ENCODE results near the gene SEPSECS.
A peak's percentile ranks its signal among the peaks of the same experiment; 100 is the strongest.

The SEPSECS gene

DNA sequence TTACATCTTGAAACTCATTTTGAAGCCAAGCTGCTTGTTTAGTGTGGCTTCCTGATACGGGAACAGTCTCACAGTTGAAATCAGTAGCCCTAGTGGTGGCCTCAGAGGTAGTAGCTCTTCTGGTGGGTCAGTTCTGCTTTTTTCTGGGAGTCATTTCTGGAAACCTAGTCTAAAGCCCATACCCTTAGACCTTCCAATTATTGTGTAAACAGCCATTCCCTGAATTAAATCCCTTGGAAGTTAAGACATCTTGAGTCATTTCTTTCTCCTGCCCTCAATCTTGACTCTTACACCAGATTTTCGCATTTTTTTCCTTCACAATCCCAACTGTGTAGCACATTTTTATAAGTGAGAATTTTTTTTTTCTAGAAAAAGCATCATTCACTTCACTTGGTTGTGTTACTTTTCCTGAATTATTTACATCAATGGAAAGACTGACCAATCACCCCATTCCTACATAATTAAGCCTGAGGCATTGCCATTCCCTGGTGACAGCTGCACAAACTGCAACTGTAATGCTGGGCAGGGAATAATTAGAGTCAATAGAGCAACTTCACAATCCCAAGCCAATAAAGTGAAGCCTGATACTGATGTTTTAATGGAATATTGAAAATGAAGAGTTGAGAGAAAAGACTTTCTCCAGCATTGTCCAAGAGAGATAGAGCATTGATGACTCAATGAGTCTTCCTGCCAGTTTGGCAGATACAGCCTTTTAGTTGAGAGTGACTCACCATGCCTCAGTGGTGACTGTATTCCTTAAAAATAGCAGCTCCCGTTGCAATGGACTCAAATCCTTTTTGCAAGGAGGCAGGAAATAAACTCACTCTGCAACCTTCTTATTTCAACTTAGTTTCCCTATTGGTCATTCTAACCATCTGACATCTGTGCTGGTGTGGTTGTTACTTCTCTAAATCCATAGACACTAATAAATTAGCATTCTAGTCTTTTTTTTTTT is 13.0 kb upstream of the SEPSECS start:
- Histone ChIP-seq H2AFZ (ENCODE audit: low read length, unreplicated experiment) (peak overlapping the region; percentile 10), H3K27ac (ENCODE audit: low read depth, low read length) (peak overlapping the region; percentile 90), H3K36me3 (ENCODE audit: insufficient read depth, low read length) (no peaks in the 10 kb centered on the region), H3K4me1 (ENCODE audit: control insufficient read depth, insufficient read depth, low read length, unreplicated experiment) (peaks cover 37% of the 10 kb centered on the region), H3K27me3 (ENCODE audit: insufficient read depth, low read length) (no peaks in the 10 kb centered on the region), H3K4me3 (ENCODE audit: low read depth, low read length) (peak overlapping the region; percentile 63), H3K79me2 (ENCODE audit: control insufficient read depth, insufficient read depth, low read length, unreplicated experiment) (no peaks in the 10 kb centered on the region)

DNA sequence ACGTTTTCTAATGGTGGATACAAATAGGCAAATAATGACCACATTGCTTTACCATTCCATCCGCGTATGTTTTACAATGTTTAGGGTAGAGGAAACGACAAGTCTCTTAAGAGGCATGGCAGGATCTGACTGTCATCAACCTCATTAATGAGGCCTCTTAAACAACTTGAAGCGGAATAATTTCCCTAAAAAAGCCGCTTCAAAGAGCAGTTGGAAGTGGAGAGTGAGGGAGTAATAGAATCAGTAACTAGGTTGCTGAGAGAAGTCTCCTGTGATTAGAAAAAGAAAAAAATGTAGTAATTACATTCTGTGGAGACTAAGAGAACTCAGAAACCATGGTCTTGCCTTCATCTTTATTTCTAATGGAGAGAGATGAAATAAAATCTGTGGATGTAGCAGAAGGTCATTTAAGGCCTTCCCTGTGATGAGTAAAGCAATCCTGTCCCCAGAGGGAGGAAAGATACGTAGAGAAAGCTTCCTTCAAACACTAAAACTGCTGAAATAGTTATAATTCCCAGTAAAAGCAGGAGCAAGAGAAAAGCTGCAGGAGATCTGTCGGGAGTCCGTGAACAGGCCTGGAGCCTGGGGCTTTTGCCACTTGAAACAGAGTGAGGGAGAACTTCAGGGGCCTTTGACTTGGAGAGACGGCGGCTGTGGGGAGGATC is 11.1 kb upstream of the SEPSECS start:
- Histone ChIP-seq H3K4me1 (ENCODE audit: control insufficient read depth, insufficient read depth, low read length, unreplicated experiment) (peaks cover 37% of the 10 kb centered on the region), H3K27me3 (ENCODE audit: insufficient read depth, low read length) (no peaks in the 10 kb centered on the region), H2AFZ (ENCODE audit: low read length, unreplicated experiment) (no peak overlapping the region), H3K27ac (ENCODE audit: low read depth, low read length) (peak overlapping the region; percentile 90), H3K36me3 (ENCODE audit: insufficient read depth, low read length) (0 out of 2 replicates have a peak, but pooled peaks cover 7% of the 10 kb centered on the region), H3K79me2 (ENCODE audit: control insufficient read depth, insufficient read depth, low read length, unreplicated experiment) (no peaks in the 10 kb centered on the region), H3K4me3 (ENCODE audit: low read depth, low read length) (no peak overlapping the region)

GRCh38 chr4:25169446-25169845 is 9.2 kb upstream of the SEPSECS start:
- 0 out of 2 replicates have a peak, but pooled peaks cover 7% of the 10 kb centered on the region for H3K36me3 ChIP-seq (ENCODE audit: insufficient read depth, low read length)
- no peaks in the 10 kb centered on the region for H3K79me2 ChIP-seq (ENCODE audit: control insufficient read depth, insufficient read depth, low read length, unreplicated experiment)
- H3K27ac ChIP-seq (ENCODE audit: low read depth, low read length), result no peak overlapping the region
- no peaks in the 10 kb centered on the region for H3K27me3 ChIP-seq (ENCODE audit: insufficient read depth, low read length)
- no peak overlapping the region for H3K4me3 ChIP-seq (ENCODE audit: low read depth, low read length)
- H2AFZ ChIP-seq (ENCODE audit: low read length, unreplicated experiment), result no peak overlapping the region
- peaks cover 33% of the 10 kb centered on the region for H3K4me1 ChIP-seq (ENCODE audit: control insufficient read depth, insufficient read depth, low read length, unreplicated experiment)

- H3K36me3 ChIP-seq (ENCODE audit: insufficient read depth, low read length), result peaks cover 11% of the 10 kb centered on the region; the same call in 1 of the 2 replicates
- no peak overlapping the region for H3K27ac ChIP-seq (ENCODE audit: low read depth, low read length)
- peaks cover 16% of the 10 kb centered on the region for H3K4me1 ChIP-seq (ENCODE audit: control insufficient read depth, insufficient read depth, low read length, unreplicated experiment)
- H2AFZ ChIP-seq (ENCODE audit: low read length, unreplicated experiment), result no peak overlapping the region
- H3K27me3 ChIP-seq (ENCODE audit: insufficient read depth, low read length), result no peaks in the 10 kb centered on the region
- peaks cover 14% of the 10 kb centered on the region for H3K79me2 ChIP-seq (ENCODE audit: control insufficient read depth, insufficient read depth, low read length, unreplicated experiment)
- H3K4me3 ChIP-seq (ENCODE audit: low read depth, low read length), result no peak overlapping the region
Measured at GRCh38 chr4:25165916-25166315, 5.7 kb upstream of the SEPSECS start.

DNA sequence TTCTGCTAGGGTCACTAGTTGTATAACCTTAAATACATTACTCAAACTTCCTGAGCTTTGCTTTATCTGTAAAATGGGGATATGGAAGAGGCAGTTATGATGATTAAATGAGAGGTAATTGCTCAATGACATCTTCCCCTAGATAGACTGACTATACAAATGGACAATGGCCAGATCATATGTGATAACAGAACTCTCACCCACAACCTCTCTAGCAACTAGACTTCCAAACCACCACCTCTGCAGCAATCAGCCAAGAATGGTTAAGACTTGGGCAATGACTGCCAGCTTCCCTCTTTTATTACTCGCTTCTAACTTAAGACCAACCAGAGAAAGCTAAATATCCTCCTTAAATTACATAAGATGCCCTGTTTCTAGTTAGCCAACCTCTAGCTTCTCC is 2.9 kb upstream of the SEPSECS start:
- Histone ChIP-seq H3K27ac (ENCODE audit: low read depth, low read length) (no peak overlapping the region), H3K4me3 (ENCODE audit: low read depth, low read length) (no peak overlapping the region), H3K4me1 (ENCODE audit: control insufficient read depth, insufficient read depth, low read length, unreplicated experiment) (peaks cover 15% of the 10 kb centered on the region), H2AFZ (ENCODE audit: low read length, unreplicated experiment) (no peak overlapping the region), H3K79me2 (ENCODE audit: control insufficient read depth, insufficient read depth, low read length, unreplicated experiment) (peaks cover 18% of the 10 kb centered on the region), H3K27me3 (ENCODE audit: insufficient read depth, low read length) (no peaks in the 10 kb centered on the region), H3K36me3 (ENCODE audit: insufficient read depth, low read length) (peaks cover 11% of the 10 kb centered on the region; the same call in 1 of the 2 replicates)

DNA sequence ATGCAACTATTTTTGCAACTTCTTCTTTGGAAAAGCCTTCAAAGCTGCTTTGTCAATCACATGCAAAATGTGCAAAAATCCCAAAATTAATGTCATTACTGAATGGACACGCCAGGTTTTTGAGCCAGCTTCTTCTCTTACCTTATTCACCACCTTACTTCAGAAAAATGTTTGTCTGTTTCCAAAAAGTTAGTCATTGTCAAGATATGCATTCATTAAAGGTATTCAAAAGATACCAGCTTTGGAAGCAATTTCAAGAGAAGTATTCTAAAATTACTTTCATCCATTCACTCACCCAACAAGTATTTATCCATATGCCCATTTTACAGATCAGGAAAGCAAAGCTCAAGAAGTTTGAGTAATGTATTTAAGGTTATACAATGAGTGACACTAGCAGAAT is 2.3 kb upstream of the SEPSECS start:
- Histone ChIP-seq H3K4me1 (ENCODE audit: control insufficient read depth, insufficient read depth, low read length, unreplicated experiment) (peaks cover 15% of the 10 kb centered on the region), H3K79me2 (ENCODE audit: control insufficient read depth, insufficient read depth, low read length, unreplicated experiment) (peaks cover 18% of the 10 kb centered on the region), H2AFZ (ENCODE audit: low read length, unreplicated experiment) (no peak overlapping the region), H3K27me3 (ENCODE audit: insufficient read depth, low read length) (no peaks in the 10 kb centered on the region), H3K36me3 (ENCODE audit: insufficient read depth, low read length) (peaks cover 11% of the 10 kb centered on the region; the same call in 1 of the 2 replicates), H3K27ac (ENCODE audit: low read depth, low read length) (no peak overlapping the region), H3K4me3 (ENCODE audit: low read depth, low read length) (no peak overlapping the region)

- H3K4me3 ChIP-seq (ENCODE audit: low read depth, low read length), result peak overlapping the region; percentile 81
- H2AFZ ChIP-seq (ENCODE audit: low read length, unreplicated experiment), result peak overlapping the region; percentile 82
- peaks cover 18% of the 10 kb centered on the region for H3K79me2 ChIP-seq (ENCODE audit: control insufficient read depth, insufficient read depth, low read length, unreplicated experiment)
- H3K27ac ChIP-seq (ENCODE audit: low read depth, low read length), result peak overlapping the region; percentile 77
- H3K4me1 ChIP-seq (ENCODE audit: control insufficient read depth, insufficient read depth, low read length, unreplicated experiment), result peaks cover 15% of the 10 kb centered on the region
- no peaks in the 10 kb centered on the region for H3K27me3 ChIP-seq (ENCODE audit: insufficient read depth, low read length)
- H3K36me3 ChIP-seq (ENCODE audit: insufficient read depth, low read length), result peaks cover 7% of the 10 kb centered on the region; the same call in 1 of the 2 replicates
Measured at GRCh38 chr4:25161593-25161950, 1.3 kb upstream of the SEPSECS start.

DNA sequence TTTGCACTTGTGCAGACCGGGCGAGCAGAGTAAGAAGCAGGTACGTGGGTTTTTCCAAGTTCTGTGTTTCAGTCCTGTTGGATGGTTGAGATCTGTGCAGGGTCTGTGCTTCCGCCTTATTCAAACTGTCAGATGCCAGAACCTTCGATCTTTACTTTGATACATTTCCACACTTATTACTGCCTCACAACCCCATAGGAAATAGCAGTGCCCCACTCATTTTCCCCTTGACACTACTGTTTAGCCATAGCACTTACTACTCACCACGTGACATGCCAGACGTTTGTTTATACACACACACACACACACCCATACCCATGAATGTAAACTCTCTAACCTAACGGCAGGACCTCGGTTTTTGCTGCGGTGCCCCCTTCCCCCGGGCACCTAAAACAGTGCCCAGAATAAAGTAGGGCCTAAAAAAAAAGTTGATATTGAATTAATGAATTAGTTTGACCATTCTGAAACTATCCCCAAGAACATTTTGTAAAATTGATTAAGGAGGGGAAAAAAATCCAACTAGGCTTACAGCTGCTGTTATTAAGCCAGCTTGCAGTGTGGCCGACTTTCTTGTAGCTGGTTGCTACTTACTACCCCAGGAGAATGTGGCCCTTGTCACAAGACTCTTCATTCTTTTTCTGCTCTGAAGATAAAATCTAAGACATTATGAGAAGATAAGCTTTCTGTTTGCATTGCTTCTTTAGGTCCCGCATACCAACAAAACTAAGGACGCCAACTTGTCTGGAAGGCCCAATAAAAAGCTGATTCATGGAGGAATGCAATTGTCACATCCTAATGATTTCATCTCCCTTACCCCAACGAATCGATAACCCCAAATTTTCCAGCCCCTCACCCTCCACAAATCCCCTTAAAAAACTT is 704 bp upstream of the SEPSECS start:
- Histone ChIP-seq H3K4me3 (ENCODE audit: low read depth, low read length) (peak overlapping the region; percentile 81), H3K27ac (ENCODE audit: low read depth, low read length) (peak overlapping the region; percentile 77), H2AFZ (ENCODE audit: low read length, unreplicated experiment) (peak overlapping the region; percentile 82), H3K36me3 (ENCODE audit: insufficient read depth, low read length) (peaks cover 4% of the 10 kb centered on the region; the same call in 1 of the 2 replicates), H3K27me3 (ENCODE audit: insufficient read depth, low read length) (no peaks in the 10 kb centered on the region), H3K79me2 (ENCODE audit: control insufficient read depth, insufficient read depth, low read length, unreplicated experiment) (peaks cover 18% of the 10 kb centered on the region), H3K4me1 (ENCODE audit: control insufficient read depth, insufficient read depth, low read length, unreplicated experiment) (peaks cover 15% of the 10 kb centered on the region)

- Histone ChIP-seq H3K4me3 (ENCODE audit: low read depth, low read length) (peak overlapping the region; percentile 81; the same call in 1 of the 2 replicates), H3K27ac (ENCODE audit: low read depth, low read length) (no peak overlapping the region)
Measured at GRCh38 chr4:25158817-25159216, 1.4 kb downstream of the SEPSECS start.

GRCh38 chr4:25157081-25157480 is 3.2 kb downstream of the SEPSECS start:
- H3K4me1 ChIP-seq (ENCODE audit: control insufficient read depth, insufficient read depth, low read length, unreplicated experiment), result peaks cover 10% of the 10 kb centered on the region
- H2AFZ ChIP-seq (ENCODE audit: low read length, unreplicated experiment), result no peak overlapping the region
- no peak overlapping the region for H3K4me3 ChIP-seq (ENCODE audit: low read depth, low read length)
- H3K79me2 ChIP-seq (ENCODE audit: control insufficient read depth, insufficient read depth, low read length, unreplicated experiment), result peaks cover 12% of the 10 kb centered on the region
- no peaks in the 10 kb centered on the region for H3K27me3 ChIP-seq (ENCODE audit: insufficient read depth, low read length)
- 0 out of 2 replicates have a peak, but pooled peaks cover 3% of the 10 kb centered on the region for H3K36me3 ChIP-seq (ENCODE audit: insufficient read depth, low read length)
- no peak overlapping the region for H3K27ac ChIP-seq (ENCODE audit: low read depth, low read length)

More at GRCh38 chr4:25158817-25159216, 1.4 kb downstream of the SEPSECS start:
- Histone ChIP-seq H3K27me3 (ENCODE audit: insufficient read depth, low read length) (no peaks in the 10 kb centered on the region), H3K79me2 (ENCODE audit: control insufficient read depth, insufficient read depth, low read length, unreplicated experiment) (peaks cover 18% of the 10 kb centered on the region), H2AFZ (ENCODE audit: low read length, unreplicated experiment) (no peak overlapping the region), H3K36me3 (ENCODE audit: insufficient read depth, low read length) (0 out of 2 replicates have a peak, but pooled peaks cover 3% of the 10 kb centered on the region), H3K4me1 (ENCODE audit: control insufficient read depth, insufficient read depth, low read length, unreplicated experiment) (peaks cover 15% of the 10 kb centered on the region)
